ENCODE measurements around the gene HIC1.

- TF ChIP-seq CTCF (IDR thresholded peaks at IDR 0.05) = no peak
- TF ChIP-seq EP300 (IDR thresholded peaks at IDR 0.05) = no peak
- TF ChIP-seq POLR2A (IDR thresholded peaks at IDR 0.05) = no peak
Observed at GRCh38 chr17:2025220-2025621, 29.7 kb upstream of the HIC1 start, which contains the start of gene RTN4RL1.
